Vagina (tissue), 2 donors: ENCODE measurements around the gene ARHGAP18. TPM values are rescaled to one million over a fixed set of nuclear protein-coding genes. Genes with fewer than 3 reads are reported as not detected.

Experiments used
- DNase-seq, 2 donors: peaks; one replicate each; pipeline ENCODE4 v3.0.0-alpha.2; 2017; ENCODE audit errors: extremely low spot score in 2 of 2
- H3K27ac ChIP-seq: fragments of 200-600 bp; sonication (generic); one replicate; pipeline ENCODE4 v1.5.1; 2019
- H3K27me3 ChIP-seq: fragments of 200-600 bp; sonication (generic); one replicate; pipeline ENCODE4 v1.5.1; 2019
- H3K36me3 ChIP-seq, 2 donors: fragments of 200-600 bp; sonication (generic); one replicate each; pipeline ENCODE4 v1.5.1; 2017 to 2019
- H3K4me1 ChIP-seq: fragments of 200-600 bp; sonication (generic); one replicate; pipeline ENCODE4 v1.5.1; 2019
- H3K4me3 ChIP-seq, 2 donors: fragments of 200-600 bp; sonication (generic); 1 replicate in 1 of 2; 2 replicates in 1 of 2; pipeline ENCODE4 v1.5.1; 2016 to 2019
- H3K9me3 ChIP-seq: fragments of 200-600 bp; sonication (generic); one replicate; pipeline ENCODE4 v1.5.1; 2019
- CTCF ChIP-seq, 3 experiments: fragments of 450-650 bp in 2 of 3; fragments of 200-600 bp in 1 of 3; sonication (generic) in 1 of 3; IDR thresholded peaks; one replicate each; pipeline ENCODE4 v1.5.1; 2017 to 2019; ENCODE audit warnings: antibody characterized with exemption in 3 of 3, mild to moderate bottlenecking in 2 of 3, moderate library complexity in 2 of 3
- POLR2A ChIP-seq, 2 donors: fragments of 450-650 bp; IDR thresholded peaks; one replicate each; pipeline ENCODE4 v1.6.1; 2017; ENCODE audit warnings: antibody characterized with exemption in 2 of 2, mild to moderate bottlenecking in 2 of 2, moderate library complexity in 2 of 2
- POLR2AphosphoS5 ChIP-seq, 2 donors: sonication (generic); formaldehyde crosslinking; IDR thresholded peaks; one replicate each; pipeline ENCODE4 v1.9.0; 2017; ENCODE audit warnings: antibody characterized with exemption in 2 of 2, mild to moderate bottlenecking in 2 of 2, low read depth in 1 of 2; ENCODE audit not compliant: insufficient read depth in 1 of 2
- intact Hi-C: fragments of 100-400 bp; cut with DNase I; formaldehyde crosslinking; loops from one replicate; pipeline ENCODE4 v1.15.1; 2023
- total RNA-seq: library from RNA; depleted of rRNA; stranded (reverse); fragments of >200 nt; gene quantifications from one replicate; pipeline ENCODE4 v1.2.3, GENCODE V29; 2016

Gene ARHGAP18
- total RNA-seq, 1 donor from 2014 or later: 7.6 TPM

- no peaks in the 10 kb centered on the region for H3K36me3 ChIP-seq
- intact Hi-C loops: no loop called here
- H3K4me3 ChIP-seq: no peak overlapping the region
- H3K27me3 ChIP-seq: no peaks in the 10 kb centered on the region
- no peak for DNase-seq
- no peak overlapping the region for H3K27ac ChIP-seq
- H3K4me1 ChIP-seq: no peaks in the 10 kb centered on the region
- H3K9me3 ChIP-seq: no peaks in the 10 kb centered on the region
- TF ChIP-seq CTCF (IDR thresholded peaks at IDR 0.05): no peak
- TF ChIP-seq POLR2AphosphoS5 (IDR thresholded peaks at IDR 0.05; ENCODE audit: insufficient read depth in 1 of 2, low read depth in 1 of 2): no peak
- no peak for TF ChIP-seq POLR2A (IDR thresholded peaks at IDR 0.05)
Measured at GRCh38 chr6:129551486-129551885, 158.5 kb downstream of the ARHGAP18 start.

- Histone ChIP-seq H3K27me3 (no peaks in the 10 kb centered on the region), H3K4me3 (no peak overlapping the region), H3K27ac (no peak overlapping the region), H3K36me3 (no peaks in the 10 kb centered on the region), H3K4me1 (no peaks in the 10 kb centered on the region), H3K9me3 (no peaks in the 10 kb centered on the region)
- intact Hi-C loops: no loop called here
- no peak for TF ChIP-seq CTCF (IDR thresholded peaks at IDR 0.05)
- TF ChIP-seq POLR2A (IDR thresholded peaks at IDR 0.05): no peak
- no peak for TF ChIP-seq POLR2AphosphoS5 (IDR thresholded peaks at IDR 0.05; ENCODE audit: insufficient read depth in 1 of 2, low read depth in 1 of 2)
- DNase-seq: no peak
Measured at GRCh38 chr6:129546702-129547101, 163.3 kb downstream of the ARHGAP18 start.

- TF ChIP-seq CTCF (IDR thresholded peaks at IDR 0.05): no peak
- Histone ChIP-seq H3K27me3 (no peaks in the 10 kb centered on the region), H3K4me3 (no peak overlapping the region), H3K36me3 (no peaks in the 10 kb centered on the region), H3K27ac (no peak overlapping the region), H3K4me1 (no peaks in the 10 kb centered on the region), H3K9me3 (no peaks in the 10 kb centered on the region)
- intact Hi-C loops: no loop called here
- DNase-seq: no peak
Measured at GRCh38 chr6:129544892-129545612, 164.9 kb downstream of the ARHGAP18 start.

GRCh38 chr6:129543981-129544380 is 166.0 kb downstream of the ARHGAP18 start:
- intact Hi-C loops: no loop called here
- Histone ChIP-seq H3K27me3 (no peaks in the 10 kb centered on the region), H3K36me3 (no peaks in the 10 kb centered on the region), H3K4me1 (no peaks in the 10 kb centered on the region), H3K9me3 (no peaks in the 10 kb centered on the region), H3K4me3 (no peak overlapping the region), H3K27ac (no peak overlapping the region)
- DNase-seq: no peak
- TF ChIP-seq CTCF (IDR thresholded peaks at IDR 0.05) (no peak), POLR2A (IDR thresholded peaks at IDR 0.05) (no peak), POLR2AphosphoS5 (IDR thresholded peaks at IDR 0.05; ENCODE audit: insufficient read depth in 1 of 2, low read depth in 1 of 2) (no peak)

GRCh38 chr6:129542705-129543104 is 167.3 kb downstream of the ARHGAP18 start:
- Histone ChIP-seq H3K9me3 (no peaks in the 10 kb centered on the region), H3K36me3 (no peaks in the 10 kb centered on the region), H3K4me1 (no peaks in the 10 kb centered on the region), H3K27me3 (no peaks in the 10 kb centered on the region), H3K27ac (no peak overlapping the region), H3K4me3 (no peak overlapping the region)
- intact Hi-C loops: no loop called here
- DNase-seq: no peak
- TF ChIP-seq POLR2A (IDR thresholded peaks at IDR 0.05): no peak
- TF ChIP-seq POLR2AphosphoS5 (IDR thresholded peaks at IDR 0.05; ENCODE audit: insufficient read depth in 1 of 2, low read depth in 1 of 2): no peak
- no peak for TF ChIP-seq CTCF (IDR thresholded peaks at IDR 0.05)
